Endothelial cell (in vitro differentiated cells): Measurements from ENCODE around the gene CGB1. TPM values are rescaled to one million over a fixed set of nuclear protein-coding genes. Genes with fewer than 3 reads are reported as not detected.
A peak's percentile ranks its signal among the peaks of the same experiment; 100 is the strongest.
"Not testable (repeated sequence)": the region's sequence is repeated elsewhere in the genome, so short reads cannot be mapped to it uniquely, and the experiment has no call there.

ENCODE experiments used
- DNase-seq: peaks from one replicate; pipeline ENCODE4 v3.0.0; 2021; ENCODE audit warnings: low spot score
- H3K27ac Mint-ChIP-seq: one replicate; pipeline ENCODE4 v1.8.0; 2021; ENCODE audit warnings: mixed read lengths, inconsistent platforms; ENCODE audit not compliant: unreplicated experiment
- H3K27me3 Mint-ChIP-seq: one replicate; pipeline ENCODE4 v1.8.0; 2021; ENCODE audit warnings: mild to moderate bottlenecking, moderate library complexity, mixed read lengths, inconsistent platforms; ENCODE audit not compliant: unreplicated experiment
- H3K36me3 Mint-ChIP-seq: one replicate; pipeline ENCODE4 v1.8.0; 2021; ENCODE audit warnings: mild to moderate bottlenecking, low read depth, mixed read lengths, inconsistent platforms; ENCODE audit not compliant: unreplicated experiment
- H3K4me1 Mint-ChIP-seq: one replicate; pipeline ENCODE4 v1.8.0; 2021; ENCODE audit warnings: mild to moderate bottlenecking, mixed read lengths, inconsistent platforms; ENCODE audit not compliant: unreplicated experiment
- H3K4me3 Mint-ChIP-seq: one replicate; pipeline ENCODE4 v1.8.0; 2021; ENCODE audit warnings: mild to moderate bottlenecking, mixed read lengths, inconsistent platforms; ENCODE audit not compliant: unreplicated experiment
- H3K9me3 Mint-ChIP-seq: one replicate; pipeline ENCODE4 v1.8.0; 2021; ENCODE audit warnings: mixed read lengths, inconsistent platforms; ENCODE audit not compliant: unreplicated experiment
- CTCF ChIP-seq: fragments of 200-600 bp; sonication (generic); IDR thresholded peaks from one replicate; pipeline ENCODE4 v1.5.0; 2021; ENCODE audit warnings: antibody characterized with exemption; ENCODE audit not compliant: unreplicated experiment
- long read RNA-seq: library from polyadenylated mRNA; unstranded; transcript quantifications from one replicate; pipeline ENCODE4 v2.0.0, GENCODE V29; 2020; ENCODE audit not compliant: unreplicated experiment
- total RNA-seq: library from RNA; stranded (reverse); fragmentation: NEBNext Ultra II Directional; extraction: Animal tissue kit (Norgen Biotek cat#: 25700); gene quantifications from one replicate; pipeline ENCODE4 v1.2.1, GENCODE V29; 2021; ENCODE audit not compliant: unreplicated experiment

CGB1 gene
- not detected for total RNA-seq
- long read RNA-seq: 0 reads

DNA sequence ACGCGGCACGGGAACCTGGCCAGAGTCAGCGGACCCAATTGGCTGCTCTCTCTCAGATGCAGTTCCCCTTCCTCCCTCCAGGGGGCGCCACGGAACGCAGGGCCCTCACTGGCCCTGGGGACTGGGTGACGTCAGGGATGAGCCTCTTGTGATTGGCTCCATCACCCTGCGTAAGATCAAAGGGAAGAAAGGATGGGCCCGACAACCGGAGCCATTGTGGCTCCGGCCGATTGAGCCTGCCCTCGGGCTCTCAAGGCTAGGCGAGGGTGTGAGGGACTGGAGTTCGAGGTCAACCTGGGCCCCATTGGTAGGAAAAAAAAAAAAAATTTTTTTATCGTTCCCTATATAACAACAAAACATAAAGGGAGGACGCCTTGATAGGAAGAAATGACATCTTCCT lies at the start of gene CGB1:
Gene CGB1 (minus strand): TSS at position 81 of the 400 bp plus-strand sequence. CDS start 184 bp downstream, outside the sequence.
- not testable (repeated sequence) for H3K4me3 Mint-ChIP-seq, H3K9me3 Mint-ChIP-seq, H3K4me1 Mint-ChIP-seq, H3K27ac Mint-ChIP-seq, H3K36me3 Mint-ChIP-seq, DNase-seq, H3K27me3 Mint-ChIP-seq
- TF ChIP-seq CTCF: peak; percentile 72

DNA sequence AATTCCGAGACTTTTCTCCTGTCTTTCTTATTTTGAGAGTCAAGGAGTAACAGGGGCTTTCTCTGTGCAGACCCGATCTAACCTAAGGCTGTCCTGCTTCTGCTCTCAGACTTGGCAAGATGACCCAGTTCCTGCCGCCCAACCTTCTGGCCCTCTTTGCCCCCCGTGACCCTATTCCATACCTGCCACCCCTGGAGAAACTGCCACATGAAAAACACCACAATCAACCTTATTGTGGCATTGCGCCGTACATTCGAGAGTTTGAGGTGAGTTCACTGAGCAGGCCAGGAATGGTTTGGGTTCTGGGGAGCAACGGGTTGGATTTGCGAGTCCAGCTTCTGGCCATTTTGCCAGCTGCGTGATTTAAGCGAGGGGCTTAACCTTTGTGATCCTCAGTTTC lies 49.6 kb upstream of the CGB1 start:
- Mint-ChIP-seq H3K9me3 (no peaks in the 10 kb centered on the region), H3K27ac (peak overlapping the region; percentile 89), H3K27me3 (peaks cover 12% of the 10 kb centered on the region), H3K4me1 (peaks cover 23% of the 10 kb centered on the region), H3K4me3 (peak overlapping the region; percentile 100), H3K36me3 (peaks cover 35% of the 10 kb centered on the region)
- TF ChIP-seq CTCF: no peak
- DNase-seq: no peak

- peaks cover 11% of the 10 kb centered on the region for H3K27me3 Mint-ChIP-seq
- peaks cover 23% of the 10 kb centered on the region for H3K4me1 Mint-ChIP-seq
- H3K9me3 Mint-ChIP-seq: no peaks in the 10 kb centered on the region
- H3K36me3 Mint-ChIP-seq: peaks cover 33% of the 10 kb centered on the region
- H3K27ac Mint-ChIP-seq: peak overlapping the region; percentile 89
- peak overlapping the region; percentile 100 for H3K4me3 Mint-ChIP-seq
- DNase-seq: no peak
- TF ChIP-seq CTCF: no peak
Measured at GRCh38 chr19:49085868-49086232, 49.2 kb upstream of the CGB1 start.

DNA sequence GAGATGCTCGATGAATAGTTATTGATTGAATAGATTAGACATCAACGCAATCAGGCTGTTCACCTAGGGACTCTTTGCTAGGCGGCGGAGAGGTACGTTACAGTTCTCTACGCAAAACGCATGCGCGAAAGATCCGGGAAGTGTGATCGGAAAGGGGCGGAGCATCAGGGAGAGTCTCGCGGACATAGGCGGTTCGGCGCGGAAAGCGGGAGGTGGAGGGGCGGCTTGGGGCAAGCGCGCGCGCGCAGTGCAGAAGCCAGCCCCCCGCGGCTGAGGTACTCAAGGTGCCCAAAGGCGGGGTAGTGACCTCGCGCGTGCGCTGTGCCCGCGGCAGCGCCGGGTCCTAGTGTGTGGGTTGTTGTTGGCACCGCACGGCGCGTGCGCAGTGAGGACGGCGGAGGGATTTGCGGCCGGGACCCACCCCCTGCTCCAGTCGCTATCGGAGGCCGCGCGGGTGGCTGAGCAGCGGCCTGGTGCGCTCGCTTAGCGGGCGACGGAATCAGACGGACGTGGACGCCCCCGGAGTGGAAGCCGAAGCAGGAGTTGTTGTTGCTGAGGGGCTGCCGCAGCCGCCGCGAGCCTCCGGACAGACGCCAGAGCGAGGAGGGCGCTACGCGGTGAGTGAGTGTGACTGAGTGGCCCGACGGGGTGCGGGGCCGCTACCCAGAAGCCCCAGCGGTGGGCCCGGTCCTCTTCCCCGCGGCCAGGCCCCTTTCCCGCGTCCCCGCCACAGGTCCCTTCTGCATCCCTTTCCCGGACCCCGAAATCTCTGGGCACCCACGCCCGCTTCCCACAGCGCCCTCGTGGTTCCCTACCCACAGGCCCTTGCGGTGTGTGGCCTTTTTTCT lies 48.5 kb upstream of the CGB1 start, which contains the start of gene SNRNP70:
Gene SNRNP70 (plus strand): TSS at position 432 of the 848 bp plus-strand sequence. CDS start 964 bp downstream, outside the sequence.
- Mint-ChIP-seq H3K4me1 (peaks cover 22% of the 10 kb centered on the region), H3K4me3 (peak within 1 kb of the TSS; percentile 100), H3K27me3 (peaks cover 9% of the 10 kb centered on the region), H3K36me3 (peaks cover 27% of the 10 kb centered on the region), H3K9me3 (no peaks in the 10 kb centered on the region), H3K27ac (peak within 1 kb of the TSS; percentile 95)
- TF ChIP-seq CTCF: no peak
- peak; percentile 100 for DNase-seq
